HuH-7.5 (cell line): ENCODE data around the gene TINCR.

ENCODE experiments used
- DNase-seq: peaks from one replicate; pipeline ENCODE4 v3.0.0; 2011; ENCODE audit warnings: low spot score

Gene TINCR

DNA sequence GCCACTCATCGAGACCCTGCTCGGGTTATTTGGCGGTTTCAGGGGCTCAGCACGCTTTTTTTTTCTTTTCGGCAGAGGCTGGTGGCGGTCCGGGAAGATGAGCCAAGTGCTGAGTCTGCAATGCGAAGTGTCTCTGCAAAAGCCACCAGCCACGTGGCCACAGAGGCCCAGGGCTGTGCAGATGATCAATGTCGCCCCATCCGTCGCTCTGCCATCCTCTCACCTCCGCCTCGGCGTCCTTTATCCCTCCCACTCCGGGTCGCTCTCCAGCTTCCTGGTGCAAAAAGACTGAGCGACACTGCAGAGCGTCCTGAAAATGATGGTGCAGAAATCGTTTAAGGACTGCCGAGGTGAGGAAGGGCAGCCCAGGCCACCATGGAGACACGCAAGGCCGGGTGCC is 55.0 kb downstream of the TINCR start:
- no peak for DNase-seq
